Activated T-helper 2 cell treated with anti-CD3 and anti-CD28 coated beads, Interferon-gamma antibody, Interleukin-2, Interleukin-4, amounts not matched to agents 10 μg/mL and 5 μg/mL and 100 μg/mL, durations not matched to agents 14 hours and 24 hours and 36 hours (primary cell): ENCODE measurements around the gene MINDY4. TPM values are rescaled to one million over a fixed set of nuclear protein-coding genes. Genes with fewer than 3 reads are reported as not detected.

Experiments
- DNase-seq: peaks from one replicate; pipeline ENCODE4 v3.0.0; 2021; ENCODE audit warnings: low spot score
- H3K27ac Mint-ChIP-seq: one replicate; pipeline ENCODE4 v1.8.0; 2021; ENCODE audit warnings: mixed read lengths
- H3K27me3 Mint-ChIP-seq: one replicate; pipeline ENCODE4 v1.8.0; 2021; ENCODE audit warnings: low read depth, mixed read lengths
- H3K36me3 Mint-ChIP-seq: one replicate; pipeline ENCODE4 v1.8.0; 2021; ENCODE audit warnings: low read depth, mixed read lengths
- H3K4me1 Mint-ChIP-seq: one replicate; pipeline ENCODE4 v1.8.0; 2021; ENCODE audit warnings: low read depth, mixed read lengths
- H3K4me3 Mint-ChIP-seq: one replicate; pipeline ENCODE4 v1.8.0; 2021; ENCODE audit warnings: low read depth, mild to moderate bottlenecking, moderate library complexity, mixed read lengths
- H3K9me3 Mint-ChIP-seq: one replicate; pipeline ENCODE4 v1.8.0; 2021; ENCODE audit warnings: mixed read lengths
- intact Hi-C: fragments of 100-400 bp; cut with micrococcal nuclease; formaldehyde crosslinking; loops from one replicate; pipeline ENCODE4 v1.15.1; 2023
- total RNA-seq: library from RNA; stranded (reverse); gene quantifications from 2 replicates; pipeline ENCODE4 v1.2.3, GENCODE V29; 2022

MINDY4 gene
- total RNA-seq, 1 donor from 2014 or later = 1.3 TPM

GRCh38 chr7:30750010-30750409, 21.2 kb upstream of the MINDY4 start:
- Mint-ChIP-seq H3K9me3 (no peaks in the 10 kb centered on the region), H3K4me1 (no peaks in the 10 kb centered on the region), H3K27ac (no peak overlapping the region), H3K36me3 (no peaks in the 10 kb centered on the region), H3K4me3 (no peak overlapping the region), H3K27me3 (peaks cover 8% of the 10 kb centered on the region)
- intact Hi-C loops = no loop called here
- no peak for DNase-seq

GRCh38 chr7:30750683-30751650, 20.2 kb upstream of the MINDY4 start:
- intact Hi-C loops = no loop called here
- no peaks in the 10 kb centered on the region for H3K36me3 Mint-ChIP-seq
- H3K27ac Mint-ChIP-seq = no peak overlapping the region
- H3K4me3 Mint-ChIP-seq = no peak overlapping the region
- no peaks in the 10 kb centered on the region for H3K9me3 Mint-ChIP-seq
- peaks cover 8% of the 10 kb centered on the region for H3K27me3 Mint-ChIP-seq
- no peaks in the 10 kb centered on the region for H3K4me1 Mint-ChIP-seq
- no peak for DNase-seq

- no peak for DNase-seq
- Mint-ChIP-seq H3K4me1 (no peaks in the 10 kb centered on the region), H3K36me3 (no peaks in the 10 kb centered on the region), H3K27ac (no peak within 1 kb of the TSS), H3K4me3 (no peak within 1 kb of the TSS), H3K9me3 (no peaks in the 10 kb centered on the region), H3K27me3 (peaks cover 8% of the 10 kb centered on the region)
- intact Hi-C loops = no loop called here
These were observed 19.4 kb upstream of the MINDY4 start, which contains the start of gene INMT for GRCh38 chr7:30751696-30752273. INMT (plus strand) TSS chr7:30752135; CDS start chr7:30752151, 16 bp downstream.

- Mint-ChIP-seq H3K27ac (no peak overlapping the region), H3K4me1 (no peaks in the 10 kb centered on the region), H3K9me3 (no peaks in the 10 kb centered on the region), H3K4me3 (no peak overlapping the region), H3K36me3 (no peaks in the 10 kb centered on the region), H3K27me3 (peaks cover 8% of the 10 kb centered on the region)
- DNase-seq = no peak
- intact Hi-C loops = no loop called here
These were observed 18.7 kb upstream of the MINDY4 start for GRCh38 chr7:30752484-30752883.

GRCh38 chr7:30752979-30753378, 18.2 kb upstream of the MINDY4 start:
- Mint-ChIP-seq H3K4me3 (no peak overlapping the region), H3K27ac (no peak overlapping the region), H3K36me3 (no peaks in the 10 kb centered on the region), H3K9me3 (no peaks in the 10 kb centered on the region), H3K27me3 (peaks cover 8% of the 10 kb centered on the region), H3K4me1 (no peaks in the 10 kb centered on the region)
- intact Hi-C loops = no loop called here
- no peak for DNase-seq

- Mint-ChIP-seq H3K4me3 (no peak overlapping the region), H3K36me3 (no peaks in the 10 kb centered on the region), H3K27me3 (peaks cover 7% of the 10 kb centered on the region), H3K27ac (no peak overlapping the region), H3K9me3 (no peaks in the 10 kb centered on the region), H3K4me1 (no peaks in the 10 kb centered on the region)
- intact Hi-C loops = no loop called here
- no peak for DNase-seq
These were observed 16.8 kb upstream of the MINDY4 start for GRCh38 chr7:30754315-30754877.

GRCh38 chr7:30755384-30756154, 15.6 kb upstream of the MINDY4 start:
- intact Hi-C loops = no loop called here
- H3K4me3 Mint-ChIP-seq = no peak overlapping the region
- DNase-seq = no peak
- no peaks in the 10 kb centered on the region for H3K9me3 Mint-ChIP-seq
- no peaks in the 10 kb centered on the region for H3K36me3 Mint-ChIP-seq
- H3K27ac Mint-ChIP-seq = no peak overlapping the region
- peaks cover 4% of the 10 kb centered on the region for H3K27me3 Mint-ChIP-seq
- H3K4me1 Mint-ChIP-seq = no peaks in the 10 kb centered on the region

GRCh38 chr7:30757342-30757692, 13.9 kb upstream of the MINDY4 start:
- H3K36me3 Mint-ChIP-seq = no peaks in the 10 kb centered on the region
- H3K9me3 Mint-ChIP-seq = no peaks in the 10 kb centered on the region
- no peaks in the 10 kb centered on the region for H3K27me3 Mint-ChIP-seq
- H3K27ac Mint-ChIP-seq = no peak overlapping the region
- intact Hi-C loops = no loop called here
- H3K4me1 Mint-ChIP-seq = no peaks in the 10 kb centered on the region
- DNase-seq = no peak
- no peak overlapping the region for H3K4me3 Mint-ChIP-seq

GRCh38 chr7:30760514-30761213, 10.6 kb upstream of the MINDY4 start:
- no peak for DNase-seq
- no peaks in the 10 kb centered on the region for H3K9me3 Mint-ChIP-seq
- H3K27ac Mint-ChIP-seq = no peak overlapping the region
- H3K27me3 Mint-ChIP-seq = no peaks in the 10 kb centered on the region
- intact Hi-C loops = no loop called here
- no peaks in the 10 kb centered on the region for H3K4me1 Mint-ChIP-seq
- H3K36me3 Mint-ChIP-seq = no peaks in the 10 kb centered on the region
- no peak overlapping the region for H3K4me3 Mint-ChIP-seq

GRCh38 chr7:30761214-30762156, 9.7 kb upstream of the MINDY4 start:
- no peaks in the 10 kb centered on the region for H3K36me3 Mint-ChIP-seq
- no peak overlapping the region for H3K4me3 Mint-ChIP-seq
- H3K27me3 Mint-ChIP-seq = no peaks in the 10 kb centered on the region
- no peak overlapping the region for H3K27ac Mint-ChIP-seq
- H3K9me3 Mint-ChIP-seq = no peaks in the 10 kb centered on the region
- no peak for DNase-seq
- no peaks in the 10 kb centered on the region for H3K4me1 Mint-ChIP-seq
- intact Hi-C loops = no loop called here

- intact Hi-C loops = no loop called here
- H3K27me3 Mint-ChIP-seq = peaks cover 9% of the 10 kb centered on the region
- H3K4me1 Mint-ChIP-seq = no peaks in the 10 kb centered on the region
- no peaks in the 10 kb centered on the region for H3K36me3 Mint-ChIP-seq
- no peak for DNase-seq
- H3K27ac Mint-ChIP-seq = no peak overlapping the region
- H3K9me3 Mint-ChIP-seq = no peaks in the 10 kb centered on the region
- no peak overlapping the region for H3K4me3 Mint-ChIP-seq
These were observed 6.9 kb upstream of the MINDY4 start for GRCh38 chr7:30764030-30764975.
